IPS-18c (cell line): Measurements from ENCODE around the gene IGSF3.

ENCODE experiments used
- H3K4me3 ChIP-seq: 2 replicates; pipeline ENCODE4 v1.7.0; 2013; ENCODE audit warnings: low read depth, mild to moderate bottlenecking, low read length, moderate library complexity; ENCODE audit not compliant: insufficient read depth
- H3K9me3 ChIP-seq: one replicate; pipeline ENCODE4 v1.6.1; 2013; ENCODE audit warnings: mild to moderate bottlenecking, low read length, moderate library complexity; ENCODE audit not compliant: control insufficient read depth, insufficient read depth

The IGSF3 gene

DNA sequence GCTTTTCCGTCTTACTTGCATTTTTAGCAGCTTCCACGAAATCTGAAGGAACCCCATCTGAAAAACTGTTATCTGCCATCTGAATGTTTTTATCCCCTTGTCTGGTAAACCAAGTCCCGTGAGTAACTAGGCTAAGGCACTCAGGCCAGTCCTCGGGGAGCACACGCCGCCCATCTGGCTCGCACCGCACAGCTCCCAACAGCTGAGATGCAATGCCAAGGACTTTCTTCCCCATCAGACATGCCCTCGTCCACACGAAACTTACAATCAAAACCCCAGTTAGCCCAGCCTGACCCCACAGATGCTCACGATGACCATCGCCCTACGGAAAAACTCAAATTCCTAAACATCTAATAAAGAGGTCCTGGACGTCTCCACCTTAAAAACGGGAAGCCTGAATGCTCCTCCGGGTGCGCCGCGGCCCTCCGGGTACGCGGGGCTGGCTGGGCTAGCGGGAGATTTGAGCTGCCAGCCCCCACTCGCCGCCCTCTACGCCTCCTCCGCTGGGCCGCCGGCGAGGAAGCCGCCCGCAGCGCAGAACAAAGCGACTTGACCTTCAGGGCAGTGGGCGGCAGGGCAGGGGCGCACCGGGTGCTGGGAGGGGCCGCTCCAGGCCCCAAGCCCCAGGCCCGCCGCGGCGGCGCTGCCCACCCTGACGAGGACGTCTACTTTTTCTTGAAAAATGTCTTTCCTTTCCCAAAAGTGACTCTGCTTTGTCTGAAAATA, 133.4 kb downstream of the IGSF3 start:
- H3K9me3 ChIP-seq: peaks cover 3% of the 10 kb centered on the region
- no peak overlapping the region for H3K4me3 ChIP-seq

- H3K9me3 ChIP-seq: peaks cover 3% of the 10 kb centered on the region
- no peak overlapping the region for H3K4me3 ChIP-seq
Measured at GRCh38 chr1:116533429-116533820, 134.1 kb downstream of the IGSF3 start.

DNA sequence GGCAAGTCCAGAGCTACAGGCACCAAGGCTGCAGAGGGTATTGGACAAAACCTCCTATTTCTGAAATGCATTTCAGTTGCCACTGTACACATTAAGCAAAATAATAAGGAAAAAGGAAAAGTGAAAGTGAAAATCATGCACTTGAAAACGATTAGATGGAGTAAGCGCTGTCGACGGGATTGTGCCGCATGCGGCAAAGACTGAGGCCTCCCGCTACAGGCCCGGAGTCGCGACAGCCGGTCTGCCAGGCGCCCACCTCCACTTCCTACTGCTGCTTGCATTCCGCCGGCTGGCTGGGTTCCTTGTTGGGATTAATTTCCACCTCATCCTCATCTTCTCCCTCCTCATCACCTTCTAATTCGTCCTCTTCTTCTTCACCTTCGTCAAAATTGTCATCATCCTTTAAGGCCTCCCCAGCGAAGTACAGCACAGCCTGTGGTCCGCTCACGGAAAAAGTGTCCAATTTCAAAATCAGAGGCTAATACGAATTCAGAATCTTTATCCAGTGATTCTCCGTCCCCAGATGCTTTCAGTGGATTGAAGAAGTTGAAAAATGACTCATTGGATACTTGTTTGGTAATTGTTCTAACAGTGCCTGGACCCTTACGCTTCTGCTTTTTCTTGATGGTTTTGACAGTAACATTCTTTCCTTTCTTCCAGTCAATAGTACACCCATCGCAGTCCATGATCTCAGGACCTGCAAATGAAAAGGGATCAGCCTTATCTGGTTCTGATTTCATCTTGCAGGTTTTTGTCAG, 134.7 kb downstream of the IGSF3 start:
- Histone ChIP-seq H3K9me3 (peaks cover 3% of the 10 kb centered on the region), H3K4me3 (no peak overlapping the region)

- peaks cover 3% of the 10 kb centered on the region for H3K9me3 ChIP-seq
Measured at GRCh38 chr1:116531917-116532316, 135.6 kb downstream of the IGSF3 start.

GRCh38 chr1:116529681-116530080, 137.9 kb downstream of the IGSF3 start:
- peaks cover 3% of the 10 kb centered on the region for H3K9me3 ChIP-seq

More at GRCh38 chr1:116531917-116532316, 135.6 kb downstream of the IGSF3 start:
- H3K4me3 ChIP-seq: no peak overlapping the region

DNA sequence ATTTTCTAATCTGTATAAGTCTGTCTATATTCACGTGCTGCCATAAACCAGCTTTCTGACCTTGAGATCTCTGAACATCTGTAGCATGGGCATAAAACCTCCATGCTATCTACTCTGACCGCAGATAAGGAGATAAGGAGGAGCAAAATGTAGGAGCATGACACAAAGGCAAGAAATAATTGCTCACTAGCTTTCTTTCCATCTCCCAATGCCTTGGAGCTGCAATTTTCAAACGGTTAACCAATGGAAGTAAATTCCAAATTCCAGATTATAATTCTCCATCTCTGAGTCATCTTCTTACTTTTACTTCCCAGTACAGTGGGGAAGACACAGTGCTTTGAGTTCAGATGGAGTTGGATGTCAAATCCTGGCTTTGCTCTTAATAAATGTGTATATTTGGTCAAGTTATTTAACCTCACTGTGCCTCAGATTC, 138.3 kb downstream of the IGSF3 start:
- H3K9me3 ChIP-seq: peaks cover 3% of the 10 kb centered on the region
- no peak overlapping the region for H3K4me3 ChIP-seq

More at GRCh38 chr1:116529681-116530080, 137.9 kb downstream of the IGSF3 start:
- H3K4me3 ChIP-seq: no peak overlapping the region

GRCh38 chr1:116528329-116529083, 139.0 kb downstream of the IGSF3 start:
- Histone ChIP-seq H3K4me3 (no peak overlapping the region), H3K9me3 (no peaks in the 10 kb centered on the region)

- Histone ChIP-seq H3K9me3 (no peaks in the 10 kb centered on the region), H3K4me3 (no peak overlapping the region)
Measured at GRCh38 chr1:116525440-116525839, 142.1 kb downstream of the IGSF3 start.
